ENCODE measurements around the gene CSNK1G2.

DNA sequence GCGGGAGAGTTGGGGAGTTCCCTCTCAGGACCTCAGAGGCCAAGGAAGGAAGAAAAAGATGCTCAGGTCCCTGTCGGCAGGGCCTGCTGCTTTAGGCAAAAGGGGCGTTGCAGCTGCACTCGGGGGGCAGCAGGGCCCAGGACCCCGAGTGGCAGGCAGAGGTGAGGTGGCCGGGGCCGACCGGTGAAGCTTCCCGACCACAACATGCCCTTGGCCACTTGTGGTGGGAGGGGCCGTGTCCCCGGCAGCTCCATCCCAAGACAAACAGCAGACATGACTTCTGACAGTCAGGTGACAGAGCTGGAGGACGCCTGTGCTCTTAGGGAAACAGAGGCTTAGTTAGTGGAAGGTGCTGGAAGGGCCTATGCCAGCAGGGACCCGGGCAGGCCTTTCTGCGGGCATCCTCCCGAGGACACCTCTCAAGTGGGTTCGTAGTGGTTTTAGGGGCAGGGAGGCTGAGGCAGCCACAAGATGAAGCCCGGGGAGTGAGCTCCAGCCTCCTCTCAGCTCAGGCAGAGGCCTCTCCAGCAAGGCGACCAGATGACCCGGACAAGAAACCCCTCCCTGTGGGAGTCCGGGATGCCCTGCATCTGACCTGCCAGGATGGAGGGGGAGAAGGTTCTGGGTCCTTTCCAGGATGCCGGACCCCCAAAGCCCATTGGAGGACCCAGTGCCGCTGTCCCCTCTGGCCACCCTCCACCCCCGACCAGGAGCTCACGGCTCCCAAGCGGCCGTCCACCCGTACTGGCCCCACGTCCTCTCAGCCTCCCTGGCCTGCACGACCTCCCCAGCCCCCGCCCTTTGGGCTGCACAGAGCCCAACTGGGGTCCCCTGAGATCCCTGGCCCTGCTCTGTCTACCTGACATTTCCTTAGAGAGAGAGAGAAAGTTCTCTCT, 50.3 kb downstream of the CSNK1G2 start:
- no peak for TF ChIP-seq POLR2AphosphoS5 (IDR thresholded peaks at IDR 0.05; ENCODE audit: low read depth, low read length)
- TF ChIP-seq POLR2A (IDR thresholded peaks at IDR 0.05; ENCODE audit: low read depth, low read length): no peak
- TF ChIP-seq TAF1 (IDR thresholded peaks at IDR 0.05; ENCODE audit: low read depth, low read length): no peak

Data from GM12891 (cell line).